Gastroesophageal sphincter (tissue), 3 donors: Measurements from ENCODE around the gene HTR1B.

Source experiments
- EP300 ChIP-seq: sonication (generic); formaldehyde crosslinking; IDR thresholded peaks from one replicate; pipeline ENCODE4 v1.6.1; 2017; ENCODE audit warnings: antibody characterized with exemption, mild to moderate bottlenecking
- POLR2A ChIP-seq, 2 donors: fragments of 450-650 bp; IDR thresholded peaks; one replicate each; pipeline ENCODE4 v1.6.1; 2017; ENCODE audit warnings: antibody characterized with exemption in 2 of 2, mild to moderate bottlenecking in 2 of 2, moderate library complexity in 1 of 2
- POLR2AphosphoS5 ChIP-seq: sonication (generic); formaldehyde crosslinking; IDR thresholded peaks from one replicate; pipeline ENCODE4 v1.6.1; 2017; ENCODE audit warnings: antibody characterized with exemption
- TF ChIP-seq, protein P1 (sequence below), 4 experiments: fragments of 200-600 bp in 2 of 4; fragments of 450-650 bp in 2 of 4; sonication (generic) in 1 of 4; IDR thresholded peaks; one replicate each; pipeline ENCODE4 v1.5.1; 2017 to 2019; ENCODE audit warnings: antibody characterized with exemption in 4 of 4, mild to moderate bottlenecking in 2 of 4, moderate library complexity in 2 of 4

DNA sequence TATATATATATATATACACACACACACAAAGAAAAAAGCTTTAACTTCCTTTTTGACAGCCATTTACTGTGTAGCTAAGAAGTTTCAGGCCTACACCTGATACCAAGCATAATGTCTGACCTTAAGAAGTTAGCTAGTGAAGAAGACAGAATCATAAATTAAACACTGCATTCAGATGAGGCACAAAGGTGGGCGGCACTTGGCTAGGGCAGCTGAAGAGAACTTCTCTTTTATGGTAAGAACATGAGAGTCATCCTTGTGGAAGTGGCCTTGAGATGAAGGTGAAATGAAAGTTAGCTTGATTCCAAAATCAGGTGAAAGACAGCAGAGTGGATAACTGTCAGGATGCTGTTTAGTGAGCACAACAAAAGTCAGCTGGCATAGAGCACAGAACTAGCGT, 46.5 kb downstream of the HTR1B start:
- TF ChIP-seq, protein P1, sequence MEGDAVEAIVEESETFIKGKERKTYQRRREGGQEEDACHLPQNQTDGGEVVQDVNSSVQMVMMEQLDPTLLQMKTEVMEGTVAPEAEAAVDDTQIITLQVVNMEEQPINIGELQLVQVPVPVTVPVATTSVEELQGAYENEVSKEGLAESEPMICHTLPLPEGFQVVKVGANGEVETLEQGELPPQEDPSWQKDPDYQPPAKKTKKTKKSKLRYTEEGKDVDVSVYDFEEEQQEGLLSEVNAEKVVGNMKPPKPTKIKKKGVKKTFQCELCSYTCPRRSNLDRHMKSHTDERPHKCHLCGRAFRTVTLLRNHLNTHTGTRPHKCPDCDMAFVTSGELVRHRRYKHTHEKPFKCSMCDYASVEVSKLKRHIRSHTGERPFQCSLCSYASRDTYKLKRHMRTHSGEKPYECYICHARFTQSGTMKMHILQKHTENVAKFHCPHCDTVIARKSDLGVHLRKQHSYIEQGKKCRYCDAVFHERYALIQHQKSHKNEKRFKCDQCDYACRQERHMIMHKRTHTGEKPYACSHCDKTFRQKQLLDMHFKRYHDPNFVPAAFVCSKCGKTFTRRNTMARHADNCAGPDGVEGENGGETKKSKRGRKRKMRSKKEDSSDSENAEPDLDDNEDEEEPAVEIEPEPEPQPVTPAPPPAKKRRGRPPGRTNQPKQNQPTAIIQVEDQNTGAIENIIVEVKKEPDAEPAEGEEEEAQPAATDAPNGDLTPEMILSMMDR (IDR thresholded peaks at IDR 0.05) = no peak
- TF ChIP-seq POLR2A (IDR thresholded peaks at IDR 0.05) (no peak), EP300 (no peak), POLR2AphosphoS5 (no peak)
